Measurements from ENCODE around the gene PLEKHG7. TPM values are rescaled to one million over a fixed set of nuclear protein-coding genes. Genes with fewer than 3 reads are reported as not detected.
"Not testable (repeated sequence)": the region's sequence is repeated elsewhere in the genome, so short reads cannot be mapped to it uniquely, and the experiment has no call there.

The PLEKHG7 gene
- total and polyA plus RNA-seq, 7 donors = not detected

- Histone ChIP-seq H3K27ac (peak overlapping the region; percentile 55), H3K27me3 (ENCODE audit: insufficient read depth in 3 of 3, low read length in 2 of 3) (no peaks in the 10 kb centered on the region), H3K4me1 (peaks cover 26% of the 10 kb centered on the region), H3K4me3 (no peak overlapping the region), H3K9me3 (no peaks in the 10 kb centered on the region), H3K36me3 (ENCODE audit: insufficient read depth in 1 of 2, low read depth in 1 of 2) (peaks cover 0 to 20% of the 10 kb centered on the region in 2 donors)
- no peak for TF ChIP-seq CTCF (IDR thresholded peaks at IDR 0.05)
- intact Hi-C loops (cut with DNase I) = loop anchor here (5.0 to 10.0 kb wide), 3 partner anchors 141 to 639 kb away; partner anchors contain the start of gene EEA1 (in 1 of the 2)
- ATAC-seq = peak; percentile 73 to 92 (median 82)
- WGBS, 3 donors = 79 to 93% (median 88%) methylated on average over 1 of the region's 1 CpG
- DNase-seq = no peak
These were observed 83.3 kb downstream of the PLEKHG7 start for GRCh38 chr12:92786045-92786444.

- not testable (repeated sequence) for DNase-seq, ATAC-seq
- WGBS, 3 donors = 94 to 95% (median 95%) methylated on average over 5 of the region's 5 CpGs
These were observed 91.6 kb downstream of the PLEKHG7 start for GRCh38 chr12:92794356-92794755.

GRCh38 chr12:92794814-92795213 is 92.0 kb downstream of the PLEKHG7 start:
- intact Hi-C loops (cut with DNase I) = no loop called here
- no peak for TF ChIP-seq CTCF (IDR thresholded peaks at IDR 0.05)
- Histone ChIP-seq H3K4me1 (no peaks in the 10 kb centered on the region), H3K27me3 (ENCODE audit: insufficient read depth in 3 of 3, low read length in 2 of 3) (no peaks in the 10 kb centered on the region), H3K4me3 (no peak overlapping the region), H3K36me3 (ENCODE audit: insufficient read depth in 1 of 2, low read depth in 1 of 2) (peaks cover 0 to 28% of the 10 kb centered on the region in 2 donors), H3K9me3 (peaks cover 7% of the 10 kb centered on the region), H3K27ac (no peak overlapping the region)
- ATAC-seq (no peak), DNase-seq (no peak)

More at GRCh38 chr12:92794356-92794755, 91.6 kb downstream of the PLEKHG7 start:
- H3K9me3 ChIP-seq; H3K4me1 ChIP-seq; H3K27me3 ChIP-seq (ENCODE audit: insufficient read depth in 3 of 3, low read length in 2 of 3); H3K27ac ChIP-seq; H3K4me3 ChIP-seq; intact Hi-C loops (cut with DNase I): not testable (repeated sequence)
- peaks cover 0 to 27% of the 10 kb centered on the region in 2 donors for H3K36me3 ChIP-seq (ENCODE audit: insufficient read depth in 1 of 2, low read depth in 1 of 2)

GRCh38 chr12:92796650-92797049 is 93.9 kb downstream of the PLEKHG7 start:
- peaks cover 3% of the 10 kb centered on the region for H3K9me3 ChIP-seq
- intact Hi-C loops (cut with DNase I) = no loop called here
- no peak overlapping the region for H3K27ac ChIP-seq
- no peak overlapping the region for H3K4me3 ChIP-seq
- no peaks in the 10 kb centered on the region for H3K27me3 ChIP-seq (ENCODE audit: insufficient read depth in 3 of 3, low read length in 2 of 3)
- no peak for TF ChIP-seq CTCF (IDR thresholded peaks at IDR 0.05)
- H3K36me3 ChIP-seq (ENCODE audit: insufficient read depth in 1 of 2, low read depth in 1 of 2) = peaks cover 0 to 45% of the 10 kb centered on the region in 2 donors
- DNase-seq (no peak), ATAC-seq (no peak)
- no peaks in the 10 kb centered on the region for H3K4me1 ChIP-seq

- 60 to 74% (median 63%) methylated on average over 3 of the region's 3 CpGs for WGBS, 3 donors
- no peak overlapping the region for H3K27ac ChIP-seq
- no peaks in the 10 kb centered on the region for H3K27me3 ChIP-seq (ENCODE audit: insufficient read depth in 3 of 3, low read length in 2 of 3)
- ATAC-seq = no peak
- intact Hi-C loops (cut with DNase I) = loop anchor here (10.0 kb wide), 2 partner anchors 62 to 132 kb away; no protein-coding TSS in a partner anchor
- peaks cover 0 to 51% of the 10 kb centered on the region in 2 donors for H3K36me3 ChIP-seq (ENCODE audit: insufficient read depth in 1 of 2, low read depth in 1 of 2)
- no peak for TF ChIP-seq CTCF (IDR thresholded peaks at IDR 0.05)
- DNase-seq = no peak
- no peak overlapping the region for H3K4me3 ChIP-seq
- H3K4me1 ChIP-seq = no peaks in the 10 kb centered on the region
- no peaks in the 10 kb centered on the region for H3K9me3 ChIP-seq
These were observed 100.1 kb downstream of the PLEKHG7 start for GRCh38 chr12:92802906-92803305.
